Measurements from ENCODE around the gene AIFM2. TPM values are rescaled to one million over a fixed set of nuclear protein-coding genes. Genes with fewer than 3 reads are reported as not detected.
A peak's percentile ranks its signal among the peaks of the same experiment; 100 is the strongest.

Gene AIFM2
- total and polyA plus RNA-seq, 2 of the 13 experiments (the other 11 are each of a cell fraction or from before 2014, with no cell fraction given), result 20.3 to 29.5 TPM

DNA sequence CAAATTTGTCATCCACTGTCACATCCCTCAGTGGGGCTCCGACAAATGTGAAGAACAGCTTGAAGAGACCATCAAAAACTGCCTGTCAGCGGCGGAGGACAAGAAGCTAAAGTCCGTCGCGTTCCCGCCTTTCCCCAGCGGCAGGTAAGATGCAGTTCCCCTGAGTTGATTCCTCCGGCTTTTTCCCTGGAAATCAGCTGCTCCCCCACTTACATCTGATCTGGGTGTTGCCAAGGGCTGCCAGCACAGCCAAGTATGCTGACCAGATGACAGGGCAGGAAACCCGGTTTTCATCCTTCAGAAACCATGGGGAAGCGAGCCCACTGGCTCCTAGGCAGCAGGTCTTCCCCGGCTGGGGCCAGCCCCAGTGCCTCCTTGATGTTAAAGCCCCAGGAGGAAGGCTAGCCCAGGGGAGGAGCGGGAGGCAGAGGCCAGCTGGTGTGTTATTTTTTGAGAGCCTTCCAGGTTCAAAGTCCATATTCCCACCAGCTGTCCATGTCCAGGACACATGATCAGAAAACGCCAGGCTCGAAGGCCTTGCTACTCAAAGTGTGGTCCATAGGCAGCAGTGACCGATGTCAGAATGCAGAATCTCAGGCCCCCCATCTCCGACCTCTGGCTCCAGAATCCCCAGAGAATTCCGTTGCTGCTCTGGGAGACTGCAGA lies 23.4 kb downstream of the AIFM2 start (continued):
- TF ChIP-seq KMT2A (CRISPR knock-in tag; IDR thresholded peaks at IDR 0.05) (no peak), ZNF614 (CRISPR knock-in tag; IDR thresholded peaks at IDR 0.05; ENCODE audit: borderline replicate concordance) (no peak), PAF1 (CRISPR knock-in tag; IDR thresholded peaks at IDR 0.05) (no peak), ZC3H4 (CRISPR knock-in tag; IDR thresholded peaks at IDR 0.05; ENCODE audit: borderline replicate concordance) (no peak), ZNF224 (CRISPR knock-in tag; IDR thresholded peaks at IDR 0.05) (no peak), RAD21 (CRISPR knock-in tag; IDR thresholded peaks at IDR 0.05) (no peak), KDM5A (IDR thresholded peaks at IDR 0.05; ENCODE audit: borderline replicate concordance, low read length) (no peak), ZNF124 (CRISPR knock-in tag; IDR thresholded peaks at IDR 0.05) (no peak), ARID2 (CRISPR knock-in tag; IDR thresholded peaks at IDR 0.05; ENCODE audit: borderline replicate concordance) (no peak), ZNF230 (CRISPR knock-in tag; IDR thresholded peaks at IDR 0.05) (no peak), CHD4 (IDR thresholded peaks at IDR 0.05; ENCODE audit: borderline replicate concordance, low read length) (no peak), AGO2 (optimal IDR thresholded peaks at IDR 0.05; ENCODE audit: low read depth, low read length) (peak; percentile 53), ZNF3 (CRISPR knock-in tag; IDR thresholded peaks at IDR 0.05) (no peak), ZXDC (CRISPR knock-in tag; IDR thresholded peaks at IDR 0.05) (no peak), SMAD9 (CRISPR knock-in tag; IDR thresholded peaks at IDR 0.05) (no peak), NFIB (CRISPR knock-in tag; IDR thresholded peaks at IDR 0.05; ENCODE audit: borderline replicate concordance) (no peak), SIX1 (CRISPR knock-in tag; IDR thresholded peaks at IDR 0.05; ENCODE audit: borderline replicate concordance) (no peak), SOX13 (IDR thresholded peaks at IDR 0.05) (no peak), SOX13 (CRISPR knock-in tag; conservative IDR thresholded peaks at IDR 0.05 in 1 of 2, IDR thresholded peaks at IDR 0.05 in 1 of 2) (peak in 1 of 2 experiments; percentile 71; a peak in 2 of 4 replicates), ZNF674 (CRISPR knock-in tag; IDR thresholded peaks at IDR 0.05; ENCODE audit: low read depth) (no peak), E2F5 (CRISPR knock-in tag; conservative IDR thresholded peaks at IDR 0.05) (no peak)
- TF ChIP-seq, protein P1, sequence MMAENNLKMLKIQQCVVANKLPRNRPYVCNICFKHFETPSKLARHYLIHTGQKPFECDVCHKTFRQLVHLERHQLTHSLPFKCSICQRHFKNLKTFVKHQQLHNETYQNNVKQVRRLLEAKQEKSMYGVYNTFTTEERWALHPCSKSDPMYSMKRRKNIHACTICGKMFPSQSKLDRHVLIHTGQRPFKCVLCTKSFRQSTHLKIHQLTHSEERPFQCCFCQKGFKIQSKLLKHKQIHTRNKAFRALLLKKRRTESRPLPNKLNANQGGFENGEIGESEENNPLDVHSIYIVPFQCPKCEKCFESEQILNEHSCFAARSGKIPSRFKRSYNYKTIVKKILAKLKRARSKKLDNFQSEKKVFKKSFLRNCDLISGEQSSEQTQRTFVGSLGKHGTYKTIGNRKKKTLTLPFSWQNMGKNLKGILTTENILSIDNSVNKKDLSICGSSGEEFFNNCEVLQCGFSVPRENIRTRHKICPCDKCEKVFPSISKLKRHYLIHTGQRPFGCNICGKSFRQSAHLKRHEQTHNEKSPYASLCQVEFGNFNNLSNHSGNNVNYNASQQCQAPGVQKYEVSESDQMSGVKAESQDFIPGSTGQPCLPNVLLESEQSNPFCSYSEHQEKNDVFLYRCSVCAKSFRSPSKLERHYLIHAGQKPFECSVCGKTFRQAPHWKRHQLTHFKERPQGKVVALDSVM (CRISPR knock-in tag; IDR thresholded peaks at IDR 0.05), result peak; percentile 93

Data from HepG2 (cell line).